HepG2 (cell line): Measurements from ENCODE around the gene PLOD2. TPM values are rescaled to one million over a fixed set of nuclear protein-coding genes. Genes with fewer than 3 reads are reported as not detected.

Experiments
- DDIT3 ChIP-seq: sonication (generic); formaldehyde crosslinking; IDR thresholded peaks from 2 replicates; pipeline ENCODE4 v1.4.0; 2020; ENCODE audit warnings: mild to moderate bottlenecking, missing genetic modification reagents
- ELK4 ChIP-seq: sonication (generic); formaldehyde crosslinking; IDR thresholded peaks from 2 replicates; pipeline ENCODE4 v1.9.0; 2021; ENCODE audit warnings: missing genetic modification reagents, borderline replicate concordance
- KAT7 ChIP-seq: IDR thresholded peaks from 2 replicates; pipeline ENCODE4 v1.6.1; 2018; ENCODE audit warnings: borderline replicate concordance, missing compliant biosample characterization
- MIER3 ChIP-seq: IDR thresholded peaks from 2 replicates; pipeline ENCODE4 v1.6.1; 2016; ENCODE audit warnings: missing compliant biosample characterization, borderline replicate concordance
- NAIF1 ChIP-seq: sonication (generic); formaldehyde crosslinking; IDR thresholded peaks from 2 replicates; pipeline ENCODE4 v1.5.0; 2020; ENCODE audit warnings: mild to moderate bottlenecking, missing genetic modification reagents, borderline replicate concordance
- NFIC ChIP-seq: IDR thresholded peaks from 2 replicates; pipeline ENCODE4 v1.6.1; 2012; ENCODE audit warnings: mild to moderate bottlenecking, low read length, inconsistent platforms
- NONO ChIP-seq, 2 experiments: fragments of 450-650 bp in 1 of 2; sonication (generic) in 1 of 2; formaldehyde crosslinking in 1 of 2; IDR thresholded peaks in 1 of 2; conservative IDR thresholded peaks in 1 of 2; 2 replicates each; pipeline versions ENCODE4 v1.6.1 to v1.8.0; 2017 to 2022; ENCODE audit warnings: mild to moderate bottlenecking in 1 of 2, missing genetic modification reagents in 1 of 2, moderate library complexity in 1 of 2
- ONECUT2 ChIP-seq: sonication (generic); formaldehyde crosslinking; IDR thresholded peaks from 2 replicates; pipeline ENCODE4 v1.4.0; 2020; ENCODE audit warnings: missing genetic modification reagents
- UBTF ChIP-seq: sonication (generic); formaldehyde crosslinking; IDR thresholded peaks from 2 replicates; pipeline ENCODE4 v1.4.0; 2020; ENCODE audit warnings: mild to moderate bottlenecking, missing genetic modification reagents
- YY1 ChIP-seq: IDR thresholded peaks from 2 replicates; pipeline ENCODE4 v1.6.1; 2011; ENCODE audit warnings: low read length, low read depth, moderate library complexity, mild to moderate bottlenecking; ENCODE audit not compliant: insufficient read depth, insufficient replicate concordance
- ZC3H13 ChIP-seq: sonication (generic); formaldehyde crosslinking; IDR thresholded peaks from 2 replicates; pipeline ENCODE4 v1.8.1; 2023; ENCODE audit warnings: mild to moderate bottlenecking, missing genetic modification reagents, moderate library complexity
- ZSCAN20 ChIP-seq: sonication (generic); formaldehyde crosslinking; IDR thresholded peaks from 2 replicates; pipeline ENCODE4 v1.4.0; 2020; ENCODE audit warnings: missing genetic modification reagents, mild to moderate bottlenecking, borderline replicate concordance
- polyA plus RNA-seq, 8 experiments: library from polyadenylated mRNA; depleted of rRNA in 3 of 8; stranded (reverse) in 7 of 8; unstranded in 1 of 8; fragments of >200 nt; fragmentation: Illumina TruSeq in 4 of 8; extraction: Trizol in 4 of 8; gene quantifications; 2 replicates each; pipeline versions ENCODE4 v1.2.1 to v1.2.3, GENCODE V29; 2011 to 2016; ENCODE audit warnings: low read depth in 4 of 8, missing spikeins in 1 of 8, mixed read lengths in 1 of 8; ENCODE audit not compliant: insufficient read depth in 1 of 8
- total RNA-seq, 5 experiments: library from RNA; depleted of rRNA; stranded (reverse); fragments of >200 nt; fragmentation: Illumina TruSeq; extraction: Trizol; gene quantifications; 2 replicates each; pipeline ENCODE4 v1.2.3, GENCODE V29; 2016; ENCODE audit warnings: low read depth in 1 of 5
- TF ChIP-seq, protein P1 (sequence below): sonication (generic); formaldehyde crosslinking; IDR thresholded peaks from 2 replicates; pipeline ENCODE4 v1.4.0; 2020; ENCODE audit warnings: missing genetic modification reagents
- TF ChIP-seq, protein P2 (sequence below): sonication (generic); formaldehyde crosslinking; IDR thresholded peaks from 2 replicates; pipeline ENCODE4 v1.4.0; 2020; ENCODE audit warnings: mild to moderate bottlenecking, missing genetic modification reagents
- TF ChIP-seq, protein P3 (sequence below): sonication (generic); formaldehyde crosslinking; conservative IDR thresholded peaks from 2 replicates; pipeline ENCODE4 v1.8.0; 2022; ENCODE audit warnings: missing genetic modification reagents
- TF ChIP-seq, protein P4 (sequence below): sonication (generic); formaldehyde crosslinking; IDR thresholded peaks from 2 replicates; pipeline ENCODE4 v1.4.0; 2020; ENCODE audit warnings: low read depth, mild to moderate bottlenecking, missing genetic modification reagents
- TF ChIP-seq, protein P5 (sequence below): IDR thresholded peaks from 2 replicates; pipeline ENCODE4 v1.6.1; 2016; ENCODE audit warnings: control low read depth

The PLOD2 gene
- total and polyA plus RNA-seq, 2 of the 13 experiments (the other 11 are each of a cell fraction or from before 2014, with no cell fraction given) = 107 to 161 TPM

GRCh38 chr3:146115619-146116018 is 45.4 kb downstream of the PLOD2 start (continued):
- TF ChIP-seq MIER3 (CRISPR knock-in tag) (peak; percentile 52; the same call in 1 of the 2 replicates), ZSCAN20 (no peak), ONECUT2 (CRISPR knock-in tag) (no peak), NONO (IDR thresholded peaks at IDR 0.05) (no peak), NONO (CRISPR knock-in tag; conservative IDR thresholded peaks at IDR 0.05) (no peak), KAT7 (no peak), NAIF1 (no peak), DDIT3 (CRISPR knock-in tag) (no peak), NFIC (peak; percentile 74; the same call in 1 of the 2 replicates), UBTF (CRISPR knock-in tag) (no peak), YY1 (no peak), ELK4 (no peak), ZC3H13 (CRISPR knock-in tag) (no peak)
- TF ChIP-seq, protein P1, sequence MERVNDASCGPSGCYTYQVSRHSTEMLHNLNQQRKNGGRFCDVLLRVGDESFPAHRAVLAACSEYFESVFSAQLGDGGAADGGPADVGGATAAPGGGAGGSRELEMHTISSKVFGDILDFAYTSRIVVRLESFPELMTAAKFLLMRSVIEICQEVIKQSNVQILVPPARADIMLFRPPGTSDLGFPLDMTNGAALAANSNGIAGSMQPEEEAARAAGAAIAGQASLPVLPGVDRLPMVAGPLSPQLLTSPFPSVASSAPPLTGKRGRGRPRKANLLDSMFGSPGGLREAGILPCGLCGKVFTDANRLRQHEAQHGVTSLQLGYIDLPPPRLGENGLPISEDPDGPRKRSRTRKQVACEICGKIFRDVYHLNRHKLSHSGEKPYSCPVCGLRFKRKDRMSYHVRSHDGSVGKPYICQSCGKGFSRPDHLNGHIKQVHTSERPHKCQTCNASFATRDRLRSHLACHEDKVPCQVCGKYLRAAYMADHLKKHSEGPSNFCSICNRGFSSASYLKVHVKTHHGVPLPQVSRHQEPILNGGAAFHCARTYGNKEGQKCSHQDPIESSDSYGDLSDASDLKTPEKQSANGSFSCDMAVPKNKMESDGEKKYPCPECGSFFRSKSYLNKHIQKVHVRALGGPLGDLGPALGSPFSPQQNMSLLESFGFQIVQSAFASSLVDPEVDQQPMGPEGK (CRISPR knock-in tag) = no peak
- TF ChIP-seq, protein P2, sequence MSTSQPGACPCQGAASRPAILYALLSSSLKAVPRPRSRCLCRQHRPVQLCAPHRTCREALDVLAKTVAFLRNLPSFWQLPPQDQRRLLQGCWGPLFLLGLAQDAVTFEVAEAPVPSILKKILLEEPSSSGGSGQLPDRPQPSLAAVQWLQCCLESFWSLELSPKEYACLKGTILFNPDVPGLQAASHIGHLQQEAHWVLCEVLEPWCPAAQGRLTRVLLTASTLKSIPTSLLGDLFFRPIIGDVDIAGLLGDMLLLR (CRISPR knock-in tag) = no peak
- TF ChIP-seq, protein P3, sequence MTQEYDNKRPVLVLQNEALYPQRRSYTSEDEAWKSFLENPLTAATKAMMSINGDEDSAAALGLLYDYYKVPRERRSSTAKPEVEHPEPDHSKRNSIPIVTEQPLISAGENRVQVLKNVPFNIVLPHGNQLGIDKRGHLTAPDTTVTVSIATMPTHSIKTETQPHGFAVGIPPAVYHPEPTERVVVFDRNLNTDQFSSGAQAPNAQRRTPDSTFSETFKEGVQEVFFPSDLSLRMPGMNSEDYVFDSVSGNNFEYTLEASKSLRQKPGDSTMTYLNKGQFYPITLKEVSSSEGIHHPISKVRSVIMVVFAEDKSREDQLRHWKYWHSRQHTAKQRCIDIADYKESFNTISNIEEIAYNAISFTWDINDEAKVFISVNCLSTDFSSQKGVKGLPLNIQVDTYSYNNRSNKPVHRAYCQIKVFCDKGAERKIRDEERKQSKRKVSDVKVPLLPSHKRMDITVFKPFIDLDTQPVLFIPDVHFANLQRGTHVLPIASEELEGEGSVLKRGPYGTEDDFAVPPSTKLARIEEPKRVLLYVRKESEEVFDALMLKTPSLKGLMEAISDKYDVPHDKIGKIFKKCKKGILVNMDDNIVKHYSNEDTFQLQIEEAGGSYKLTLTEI = no peak
- TF ChIP-seq, protein P4, sequence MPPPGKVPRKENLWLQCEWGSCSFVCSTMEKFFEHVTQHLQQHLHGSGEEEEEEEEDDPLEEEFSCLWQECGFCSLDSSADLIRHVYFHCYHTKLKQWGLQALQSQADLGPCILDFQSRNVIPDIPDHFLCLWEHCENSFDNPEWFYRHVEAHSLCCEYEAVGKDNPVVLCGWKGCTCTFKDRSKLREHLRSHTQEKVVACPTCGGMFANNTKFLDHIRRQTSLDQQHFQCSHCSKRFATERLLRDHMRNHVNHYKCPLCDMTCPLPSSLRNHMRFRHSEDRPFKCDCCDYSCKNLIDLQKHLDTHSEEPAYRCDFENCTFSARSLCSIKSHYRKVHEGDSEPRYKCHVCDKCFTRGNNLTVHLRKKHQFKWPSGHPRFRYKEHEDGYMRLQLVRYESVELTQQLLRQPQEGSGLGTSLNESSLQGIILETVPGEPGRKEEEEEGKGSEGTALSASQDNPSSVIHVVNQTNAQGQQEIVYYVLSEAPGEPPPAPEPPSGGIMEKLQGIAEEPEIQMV (CRISPR knock-in tag) = no peak
- TF ChIP-seq, protein P5, sequence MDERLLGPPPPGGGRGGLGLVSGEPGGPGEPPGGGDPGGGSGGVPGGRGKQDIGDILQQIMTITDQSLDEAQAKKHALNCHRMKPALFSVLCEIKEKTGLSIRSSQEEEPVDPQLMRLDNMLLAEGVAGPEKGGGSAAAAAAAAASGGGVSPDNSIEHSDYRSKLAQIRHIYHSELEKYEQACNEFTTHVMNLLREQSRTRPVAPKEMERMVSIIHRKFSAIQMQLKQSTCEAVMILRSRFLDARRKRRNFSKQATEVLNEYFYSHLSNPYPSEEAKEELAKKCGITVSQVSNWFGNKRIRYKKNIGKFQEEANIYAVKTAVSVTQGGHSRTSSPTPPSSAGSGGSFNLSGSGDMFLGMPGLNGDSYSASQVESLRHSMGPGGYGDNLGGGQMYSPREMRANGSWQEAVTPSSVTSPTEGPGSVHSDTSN (CRISPR knock-in tag) = no peak
